ENCODE results near the gene ZNF620.
"Not testable (repeated sequence)": the region's sequence is repeated elsewhere in the genome, so short reads cannot be mapped to it uniquely, and the experiment has no call there.

Gene ZNF620

DNA sequence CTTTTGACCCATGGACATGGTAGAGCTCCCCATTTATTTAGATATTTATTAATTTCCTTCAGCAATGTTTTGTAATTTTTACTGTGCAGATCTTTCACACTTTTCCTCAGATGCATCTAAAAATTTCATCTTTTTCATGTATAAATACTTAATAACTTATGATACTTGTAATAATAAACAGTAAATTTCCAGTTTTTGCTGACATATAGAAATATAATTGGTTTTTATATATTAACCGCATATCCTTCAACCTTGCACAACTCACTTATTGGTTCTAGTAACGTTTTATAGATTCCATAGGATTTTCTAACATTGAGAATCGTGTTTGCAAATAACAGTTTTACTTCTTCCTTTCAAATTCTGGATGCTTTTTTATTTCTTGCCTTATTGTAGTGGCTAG, 15.4 kb downstream of the ZNF620 start:
- no peak for DNase-seq (ENCODE audit: low spot score)
- H3K4me3 Mint-ChIP-seq, result no peak overlapping the region
- H3K36me3 Mint-ChIP-seq (ENCODE audit: low read depth), result peaks cover 8% of the 10 kb centered on the region
- no peaks in the 10 kb centered on the region for H3K27me3 Mint-ChIP-seq (ENCODE audit: low read depth)
- peaks cover 17% of the 10 kb centered on the region for H3K4me1 Mint-ChIP-seq (ENCODE audit: low read depth)
- H3K9me3 Mint-ChIP-seq, result no peaks in the 10 kb centered on the region
- no peak overlapping the region for H3K27ac Mint-ChIP-seq

DNA sequence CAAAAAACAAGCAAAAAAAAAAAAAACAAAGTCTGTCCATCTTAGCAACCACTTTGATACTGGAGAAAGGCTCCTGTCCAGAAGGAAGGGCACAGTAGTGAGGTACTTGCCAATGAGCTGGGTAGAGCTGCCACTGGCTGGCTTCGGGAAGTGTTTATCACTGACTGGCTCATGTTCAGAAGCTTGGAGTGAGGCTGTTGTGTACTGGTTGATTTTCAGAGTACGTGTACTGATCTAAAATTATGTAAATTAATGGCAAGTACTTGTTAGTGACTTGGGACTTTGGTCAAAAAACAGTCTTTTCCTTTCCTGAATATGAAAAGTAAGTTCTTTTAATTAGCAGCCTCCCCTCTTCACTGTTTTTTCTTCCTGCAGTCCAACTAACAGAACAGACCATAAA, 17.9 kb downstream of the ZNF620 start:
- Mint-ChIP-seq H3K4me3 (peak overlapping the region; percentile 99), H3K27ac (peak overlapping the region; percentile 81), H3K36me3 (ENCODE audit: low read depth) (peaks cover 26% of the 10 kb centered on the region), H3K9me3 (no peaks in the 10 kb centered on the region), H3K27me3 (ENCODE audit: low read depth) (no peaks in the 10 kb centered on the region), H3K4me1 (ENCODE audit: low read depth) (peaks cover 24% of the 10 kb centered on the region)
- no peak for DNase-seq (ENCODE audit: low spot score)

DNA sequence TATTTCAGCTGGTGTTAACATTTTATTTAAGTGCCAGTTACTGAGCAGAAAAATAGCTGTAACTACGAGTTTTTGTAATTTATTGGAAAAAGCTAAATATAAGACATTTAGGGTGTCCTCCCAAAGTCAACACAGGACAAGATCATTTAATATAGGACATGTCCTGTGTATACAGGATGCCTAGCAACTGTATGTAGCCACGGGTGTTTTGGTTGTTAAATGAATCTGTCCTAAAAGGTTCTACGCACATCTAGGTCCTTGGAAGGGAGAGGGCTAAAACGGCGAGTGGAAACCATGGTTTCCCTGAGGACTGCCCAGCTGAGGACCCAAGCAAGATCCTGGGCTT, 18.4 kb downstream of the ZNF620 start:
- peaks cover 29% of the 10 kb centered on the region for H3K36me3 Mint-ChIP-seq (ENCODE audit: low read depth)
- H3K4me1 Mint-ChIP-seq (ENCODE audit: low read depth), result peaks cover 26% of the 10 kb centered on the region
- no peaks in the 10 kb centered on the region for H3K9me3 Mint-ChIP-seq
- H3K27ac Mint-ChIP-seq, result peak overlapping the region; percentile 81
- peak overlapping the region; percentile 99 for H3K4me3 Mint-ChIP-seq
- no peaks in the 10 kb centered on the region for H3K27me3 Mint-ChIP-seq (ENCODE audit: low read depth)
- DNase-seq (ENCODE audit: low spot score), result no peak

DNA sequence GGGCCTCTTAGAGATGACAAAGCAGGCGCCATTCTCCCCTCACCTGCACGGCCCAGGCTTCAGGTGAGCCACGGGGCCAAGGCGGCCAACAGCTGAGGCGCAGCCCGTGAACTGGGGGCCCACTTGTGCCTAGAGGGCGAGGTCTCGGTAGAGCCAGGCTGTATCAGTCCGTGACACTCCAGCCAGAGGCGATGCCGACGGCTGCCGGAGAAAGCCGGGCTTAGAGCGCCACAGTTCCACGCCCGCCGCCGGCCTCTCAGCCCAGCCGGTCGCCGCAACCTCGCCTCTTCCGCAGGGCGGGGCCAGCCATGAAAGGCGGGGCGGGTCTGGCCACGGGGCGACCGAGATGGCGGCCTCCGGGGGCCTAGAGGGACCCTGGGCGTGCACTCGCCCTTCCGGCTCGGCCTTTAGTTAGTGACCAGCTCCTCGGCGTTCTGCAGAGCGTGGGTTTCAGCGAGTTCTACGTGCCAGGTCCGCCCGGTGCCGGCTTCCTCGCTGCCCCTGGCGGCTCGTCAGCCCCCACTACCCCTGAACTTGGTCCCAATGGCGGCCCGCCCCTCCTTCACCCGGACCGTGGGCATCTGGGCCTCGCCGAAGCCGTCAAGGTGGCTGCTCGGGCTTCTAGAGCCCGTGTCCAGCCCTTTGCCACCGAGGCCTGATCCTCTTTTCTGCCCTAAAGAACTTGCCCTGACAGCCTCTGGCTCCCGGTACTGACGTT, 18.9 kb downstream of the ZNF620 start, which contains the start of gene ZNF621:
Gene ZNF621 (plus strand): TSS at position 393 of the 718 bp plus-strand sequence. CDS start 881 bp downstream, outside the sequence.
- Mint-ChIP-seq H3K36me3 (ENCODE audit: low read depth) (peaks cover 33% of the 10 kb centered on the region), H3K27ac (peak within 1 kb of the TSS; percentile 97), H3K27me3 (ENCODE audit: low read depth) (no peaks in the 10 kb centered on the region), H3K9me3 (no peaks in the 10 kb centered on the region), H3K4me3 (peak within 1 kb of the TSS; percentile 99), H3K4me1 (ENCODE audit: low read depth) (peaks cover 26% of the 10 kb centered on the region)
- peak; percentile 87 for DNase-seq (ENCODE audit: low spot score)

DNA sequence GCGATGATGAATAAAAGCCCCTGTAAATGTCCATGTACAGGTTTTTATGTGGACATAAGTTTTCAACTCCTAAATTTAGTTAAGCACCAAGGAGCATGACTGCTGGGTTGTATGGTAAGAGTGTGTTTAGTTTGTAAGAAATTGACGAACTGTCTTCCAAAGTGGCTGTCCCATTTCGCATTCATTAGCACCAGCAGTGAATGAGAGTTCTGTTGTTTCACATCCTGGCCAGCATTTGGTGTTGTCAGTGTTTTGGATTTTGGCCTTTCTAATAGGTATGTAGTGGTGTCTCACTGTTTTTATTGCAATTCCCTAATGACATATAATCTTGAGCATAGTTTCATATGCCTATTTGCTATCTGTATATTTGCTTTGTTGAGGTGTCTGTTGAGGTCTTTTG, 22.6 kb downstream of the ZNF620 start:
- Mint-ChIP-seq H3K27me3 (ENCODE audit: low read depth) (no peaks in the 10 kb centered on the region), H3K4me3 (no peak overlapping the region), H3K9me3 (peaks cover 19% of the 10 kb centered on the region), H3K4me1 (ENCODE audit: low read depth) (peaks cover 26% of the 10 kb centered on the region), H3K27ac (no peak overlapping the region), H3K36me3 (ENCODE audit: low read depth) (peaks cover 70% of the 10 kb centered on the region)
- DNase-seq (ENCODE audit: low spot score), result no peak

DNA sequence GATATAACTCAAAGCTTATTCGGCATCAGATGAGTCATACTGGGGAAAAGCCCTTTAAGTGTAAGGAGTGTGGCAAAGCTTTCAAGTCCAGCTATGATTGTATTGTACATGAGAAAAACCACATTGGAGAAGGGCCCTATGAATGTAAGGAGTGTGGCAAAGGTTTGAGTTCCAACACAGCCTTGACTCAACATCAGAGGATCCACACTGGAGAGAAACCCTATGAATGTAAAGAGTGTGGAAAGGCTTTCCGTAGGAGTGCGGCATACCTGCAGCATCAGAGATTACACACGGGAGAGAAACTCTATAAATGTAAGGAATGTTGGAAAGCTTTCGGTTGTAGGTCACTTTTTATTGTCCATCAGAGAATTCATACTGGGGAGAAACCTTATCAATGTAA, 26.4 kb downstream of the ZNF620 start:
- Mint-ChIP-seq H3K9me3 (peaks cover 38% of the 10 kb centered on the region), H3K36me3 (ENCODE audit: low read depth) (peaks cover 87% of the 10 kb centered on the region), H3K4me1 (ENCODE audit: low read depth) (peaks cover 4% of the 10 kb centered on the region), H3K4me3 (no peak overlapping the region), H3K27me3 (ENCODE audit: low read depth) (no peaks in the 10 kb centered on the region), H3K27ac (no peak overlapping the region)
- no peak for DNase-seq (ENCODE audit: low spot score)

DNA sequence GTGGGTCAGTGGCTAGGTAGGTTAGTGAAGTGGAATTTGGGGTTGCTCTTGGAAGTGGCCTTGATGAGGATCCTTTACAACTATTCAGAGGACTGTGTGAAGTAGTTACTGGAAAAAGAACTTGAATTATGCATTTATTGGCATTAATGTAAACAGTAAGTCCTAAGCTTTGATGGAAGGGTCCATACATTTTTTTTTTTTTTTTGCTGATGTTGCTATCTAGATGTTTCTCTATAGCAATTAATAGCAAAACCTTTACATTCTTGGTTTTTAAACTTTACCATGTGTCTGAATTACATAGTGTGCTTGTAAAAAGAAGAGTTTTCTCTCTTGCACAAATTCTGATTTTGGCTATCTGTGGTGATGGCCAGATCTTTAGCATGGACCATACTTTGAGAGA, 28.4 kb downstream of the ZNF620 start:
- H3K27me3 Mint-ChIP-seq (ENCODE audit: low read depth), result no peaks in the 10 kb centered on the region
- H3K4me3 Mint-ChIP-seq, result no peak overlapping the region
- DNase-seq (ENCODE audit: low spot score), result no peak
- no peaks in the 10 kb centered on the region for H3K4me1 Mint-ChIP-seq (ENCODE audit: low read depth)
- H3K9me3 Mint-ChIP-seq, result peaks cover 53% of the 10 kb centered on the region
- peaks cover 87% of the 10 kb centered on the region for H3K36me3 Mint-ChIP-seq (ENCODE audit: low read depth)
- no peak overlapping the region for H3K27ac Mint-ChIP-seq

DNA sequence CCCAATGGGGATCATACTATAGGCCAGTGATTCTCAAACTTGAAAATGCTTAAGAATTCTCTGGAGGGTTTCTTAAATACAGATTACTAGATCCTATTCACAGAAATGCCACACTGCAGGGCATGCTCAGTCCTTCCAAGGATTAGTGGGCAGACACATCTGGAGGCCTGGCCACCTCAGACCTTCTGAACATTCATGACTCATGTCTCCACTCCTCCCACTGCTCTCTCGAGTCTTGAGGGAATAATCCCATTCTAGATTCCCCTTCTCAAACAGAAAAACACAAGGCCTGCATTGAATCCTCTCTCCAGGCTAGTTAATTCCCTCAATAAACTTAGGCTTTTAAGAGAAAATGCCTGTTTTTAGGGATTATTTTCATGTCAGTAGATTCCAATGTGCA, 41.0 kb downstream of the ZNF620 start:
- Mint-ChIP-seq H3K9me3 (no peaks in the 10 kb centered on the region), H3K27me3 (ENCODE audit: low read depth) (no peaks in the 10 kb centered on the region), H3K27ac (no peak overlapping the region), H3K36me3 (ENCODE audit: low read depth) (no peaks in the 10 kb centered on the region), H3K4me3 (no peak overlapping the region), H3K4me1 (ENCODE audit: low read depth) (no peaks in the 10 kb centered on the region)
- DNase-seq (ENCODE audit: low spot score), result no peak

DNA sequence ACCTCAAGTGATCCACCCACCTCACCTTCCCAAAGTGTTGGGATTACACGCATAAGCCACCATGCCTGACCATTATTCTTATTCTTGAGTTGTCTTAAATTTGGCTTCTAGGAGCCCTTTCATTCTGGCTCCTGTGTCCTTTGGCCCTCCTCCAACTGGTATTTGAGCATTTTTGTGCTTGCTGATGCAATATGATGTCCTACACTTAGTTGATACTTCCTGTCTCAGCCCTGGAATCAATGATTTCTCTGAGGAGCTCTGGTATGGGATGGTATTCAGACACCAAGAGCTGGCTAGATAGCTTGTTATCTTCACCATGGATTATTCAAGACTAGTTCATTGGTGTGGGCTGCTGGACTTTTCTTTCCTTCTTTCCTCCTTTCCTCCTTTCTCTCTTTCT, 44.3 kb downstream of the ZNF620 start:
- Mint-ChIP-seq H3K9me3 (no peaks in the 10 kb centered on the region), H3K4me3 (no peak overlapping the region), H3K4me1 (ENCODE audit: low read depth) (no peaks in the 10 kb centered on the region), H3K27ac (no peak overlapping the region), H3K36me3 (ENCODE audit: low read depth) (no peaks in the 10 kb centered on the region), H3K27me3 (ENCODE audit: low read depth) (peaks cover 3% of the 10 kb centered on the region)
- DNase-seq (ENCODE audit: low spot score), result no peak

DNA sequence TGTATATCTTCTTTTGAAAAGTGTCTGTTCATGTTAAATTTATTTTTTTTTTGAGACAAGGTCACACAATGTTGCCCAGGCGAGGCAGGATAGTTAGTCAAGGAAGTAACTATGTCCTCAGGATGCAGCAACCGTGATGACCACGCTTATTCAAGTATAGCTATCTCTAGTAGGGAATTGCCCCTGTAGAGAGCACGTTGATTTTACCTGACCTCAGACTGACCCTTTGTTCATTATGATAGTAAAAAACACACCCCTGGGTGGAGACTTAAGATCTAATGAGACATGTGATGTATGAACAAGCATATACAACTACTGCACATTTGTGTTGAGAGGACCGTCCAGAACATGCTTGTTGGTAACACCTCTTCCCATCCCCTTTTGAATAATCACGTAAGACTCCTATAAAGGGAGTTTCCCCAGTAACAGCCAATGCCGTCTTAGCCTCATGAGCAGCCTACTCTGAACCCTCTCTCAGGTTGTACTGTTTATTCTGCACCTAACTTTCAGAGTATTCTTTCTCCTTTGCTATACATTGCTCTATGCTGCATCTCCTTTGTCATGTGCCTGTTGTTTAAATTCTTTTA, 51.8 kb downstream of the ZNF620 start:
- Mint-ChIP-seq H3K27ac (no peak overlapping the region), H3K36me3 (ENCODE audit: low read depth) (no peaks in the 10 kb centered on the region), H3K9me3 (no peaks in the 10 kb centered on the region)

DNA sequence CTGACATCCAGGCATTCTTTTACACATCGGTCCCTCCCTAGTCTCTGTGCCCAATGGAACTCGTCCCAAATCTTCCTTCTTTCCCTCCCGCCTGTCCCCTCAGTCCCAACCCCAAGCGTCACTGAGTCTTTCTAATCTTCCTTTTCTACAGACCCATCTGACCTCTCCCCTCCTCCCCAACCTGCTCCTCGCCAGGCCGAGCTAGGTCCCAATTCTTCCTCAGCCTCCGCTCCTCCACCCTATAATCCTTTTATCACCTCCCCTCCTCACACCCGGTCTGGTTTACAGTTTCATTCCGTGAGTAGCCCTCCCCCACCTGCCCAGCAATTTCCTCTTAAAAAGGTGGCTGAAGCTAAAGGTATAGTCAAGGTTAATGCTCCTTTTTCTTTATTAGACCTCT, 56.6 kb downstream of the ZNF620 start:
- not testable (repeated sequence) for H3K4me3 Mint-ChIP-seq; DNase-seq (ENCODE audit: low spot score); H3K36me3 Mint-ChIP-seq (ENCODE audit: low read depth); H3K27ac Mint-ChIP-seq; H3K9me3 Mint-ChIP-seq; H3K27me3 Mint-ChIP-seq (ENCODE audit: low read depth); H3K4me1 Mint-ChIP-seq (ENCODE audit: low read depth)

More for the DNA sequence above, 51.8 kb downstream of the ZNF620 start:
- Mint-ChIP-seq H3K27me3 (ENCODE audit: low read depth) (peaks cover 3% of the 10 kb centered on the region), H3K4me1 (ENCODE audit: low read depth) (no peaks in the 10 kb centered on the region), H3K4me3 (no peak overlapping the region)
- DNase-seq (ENCODE audit: low spot score), result no peak

DNA sequence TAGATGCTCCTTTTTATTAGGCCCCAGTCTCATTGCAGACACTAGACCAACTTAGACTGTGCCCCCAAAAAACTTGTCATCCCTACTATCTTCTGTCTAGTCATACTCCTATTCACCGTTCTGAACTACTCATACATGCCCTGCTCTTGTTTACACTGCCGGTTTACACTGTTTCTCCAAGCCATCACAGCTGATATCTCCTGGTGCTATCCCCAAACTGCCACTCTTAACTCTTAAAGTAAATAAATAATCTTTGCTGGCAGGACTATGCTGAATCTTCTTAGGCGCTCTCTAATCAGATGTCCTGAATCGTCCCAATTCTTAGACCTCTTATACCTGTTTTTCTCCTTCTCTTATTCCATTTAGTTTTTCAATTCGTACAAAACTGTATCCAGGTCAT, 59.8 kb downstream of the ZNF620 start:
- not testable (repeated sequence) for H3K27ac Mint-ChIP-seq; H3K9me3 Mint-ChIP-seq; DNase-seq (ENCODE audit: low spot score); H3K4me3 Mint-ChIP-seq; H3K27me3 Mint-ChIP-seq (ENCODE audit: low read depth); H3K36me3 Mint-ChIP-seq (ENCODE audit: low read depth); H3K4me1 Mint-ChIP-seq (ENCODE audit: low read depth)

DNA sequence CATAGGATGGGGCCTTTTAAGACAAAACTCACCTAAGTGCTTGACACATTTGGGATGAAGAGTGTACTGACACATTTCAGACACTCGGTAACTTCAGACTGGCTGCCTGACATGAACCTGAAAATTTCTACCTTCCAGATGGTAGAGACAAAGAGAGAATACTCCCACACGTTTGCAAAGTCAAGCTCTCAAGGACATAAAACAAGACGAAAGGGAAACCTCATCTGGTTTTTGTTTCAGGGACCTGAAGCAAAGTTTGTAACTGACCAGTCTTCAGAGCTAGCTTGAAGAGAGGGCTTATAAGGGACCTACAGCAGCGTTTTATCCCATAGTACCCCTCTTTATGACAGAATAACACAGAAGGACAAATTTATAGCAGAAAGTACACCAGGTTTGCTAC, 60.9 kb downstream of the ZNF620 start:
- H3K4me1 Mint-ChIP-seq (ENCODE audit: low read depth), result no peaks in the 10 kb centered on the region
- H3K9me3 Mint-ChIP-seq, result no peaks in the 10 kb centered on the region
- H3K36me3 Mint-ChIP-seq (ENCODE audit: low read depth), result no peaks in the 10 kb centered on the region
- no peak for DNase-seq (ENCODE audit: low spot score)
- peaks cover 6% of the 10 kb centered on the region for H3K27me3 Mint-ChIP-seq (ENCODE audit: low read depth)
- H3K4me3 Mint-ChIP-seq, result no peak overlapping the region
- no peak overlapping the region for H3K27ac Mint-ChIP-seq

Data from T-helper 2 cell treated with Interferon-gamma antibody and Interleukin-4, amounts not matched to agents 5 μg/mL and 100 μg/mL, for 36 hours (primary cell).